ENCODE data around the gene DNAJC7. TPM values are rescaled to one million over a fixed set of nuclear protein-coding genes. Genes with fewer than 3 reads are reported as not detected.

The DNAJC7 gene
- total RNA-seq, 1 donor from 2014 or later: 82.0 TPM

DNA sequence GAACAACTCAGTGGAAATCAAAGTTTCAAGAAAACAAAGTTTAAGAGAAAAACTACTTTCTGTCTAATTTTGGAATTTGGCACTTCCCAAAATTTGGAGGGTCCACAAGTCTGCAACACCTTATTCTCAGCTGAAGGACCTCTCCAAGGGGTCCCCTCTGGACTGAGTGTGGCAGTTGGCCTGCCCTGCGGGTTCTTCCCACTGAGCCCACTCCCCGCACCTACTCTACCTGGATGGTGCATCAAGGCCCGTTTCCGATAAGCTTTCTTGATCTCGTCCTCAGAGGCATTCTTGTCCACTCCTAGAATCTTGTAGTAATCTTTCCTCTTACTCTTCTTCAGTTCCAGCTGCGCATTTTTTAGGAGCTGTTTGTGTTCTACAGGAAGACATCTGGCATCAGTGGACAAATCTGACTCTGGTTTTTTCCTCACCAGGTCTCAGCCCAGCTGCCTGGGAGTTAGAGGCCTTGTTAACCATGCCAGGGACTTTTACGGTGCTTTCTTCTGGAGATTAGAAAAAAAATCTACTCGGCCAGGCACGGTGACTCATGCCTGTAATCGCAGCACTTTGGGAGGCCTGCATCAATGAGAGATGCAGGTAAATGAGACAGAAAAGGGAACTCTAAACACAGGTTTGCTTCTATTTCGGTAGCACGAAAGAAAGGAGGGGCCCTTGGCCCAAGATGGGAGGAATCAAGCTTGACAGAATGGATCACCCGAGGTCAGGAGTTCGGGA is 35.0 kb downstream of the DNAJC7 start:
- Histone ChIP-seq H3K27ac (no peak overlapping the region), H3K4me3 (no peak overlapping the region), H3K27me3 (ENCODE audit: low read depth) (no peaks in the 10 kb centered on the region), H3K4me1 (no peaks in the 10 kb centered on the region), H3K36me3 (peaks cover 96% of the 10 kb centered on the region), H3K9me3 (no peaks in the 10 kb centered on the region)
- no peak for TF ChIP-seq CTCF (IDR thresholded peaks at IDR 0.05)
- DNase-seq (no peak), ATAC-seq (no peak)
- intact Hi-C loops (cut with DNase I): no loop called here

DNA sequence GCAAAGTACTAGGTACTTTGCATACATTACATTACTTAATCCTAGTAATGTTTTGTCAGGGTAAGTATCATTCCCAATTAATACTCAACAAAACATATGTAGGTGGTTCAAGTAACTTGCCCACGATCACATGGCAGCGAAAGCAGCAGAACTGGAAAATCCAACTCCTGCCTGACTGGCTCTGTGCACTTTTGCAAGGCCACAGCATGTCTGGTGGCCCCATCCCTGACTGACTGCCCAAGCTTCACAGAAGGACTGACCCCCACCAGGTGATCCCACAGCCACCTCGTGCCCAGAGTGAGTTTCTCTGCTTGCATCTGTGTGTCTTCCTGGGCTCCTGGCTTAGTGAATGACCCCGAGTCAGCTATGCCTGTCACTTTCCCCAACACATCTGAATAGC is 39.2 kb downstream of the DNAJC7 start:
- TF ChIP-seq CTCF (IDR thresholded peaks at IDR 0.05): no peak
- Histone ChIP-seq H3K9me3 (no peaks in the 10 kb centered on the region), H3K36me3 (peaks cover 96% of the 10 kb centered on the region), H3K27ac (no peak overlapping the region), H3K4me1 (peaks cover 6% of the 10 kb centered on the region), H3K4me3 (no peak overlapping the region), H3K27me3 (ENCODE audit: low read depth) (no peaks in the 10 kb centered on the region)
- ATAC-seq (no peak), DNase-seq (no peak)
- intact Hi-C loops (cut with DNase I): no loop called here

- Histone ChIP-seq H3K36me3 (peaks cover 94% of the 10 kb centered on the region), H3K4me3 (no peak overlapping the region), H3K27ac (no peak overlapping the region), H3K9me3 (no peaks in the 10 kb centered on the region), H3K27me3 (ENCODE audit: low read depth) (no peaks in the 10 kb centered on the region), H3K4me1 (peaks cover 7% of the 10 kb centered on the region)
- DNase-seq: peak; percentile 19
- no peak for ATAC-seq
- no peak for TF ChIP-seq CTCF (IDR thresholded peaks at IDR 0.05)
- intact Hi-C loops (cut with DNase I): no loop called here
Measured at GRCh38 chr17:41976142-41976768, 41.0 kb downstream of the DNAJC7 start.

- no peak for TF ChIP-seq CTCF (IDR thresholded peaks at IDR 0.05)
- DNase-seq (peak; percentile 10), ATAC-seq (no peak)
- peaks cover 12% of the 10 kb centered on the region for H3K4me1 ChIP-seq
- intact Hi-C loops (cut with DNase I): no loop called here
- no peaks in the 10 kb centered on the region for H3K27me3 ChIP-seq (ENCODE audit: low read depth)
- H3K27ac ChIP-seq: no peak overlapping the region
- H3K9me3 ChIP-seq: no peaks in the 10 kb centered on the region
- peaks cover 85% of the 10 kb centered on the region for H3K36me3 ChIP-seq
- H3K4me3 ChIP-seq: no peak overlapping the region
Measured at GRCh38 chr17:41975099-41976083, 41.8 kb downstream of the DNAJC7 start.

GRCh38 chr17:41974658-41975057 is 42.6 kb downstream of the DNAJC7 start:
- Histone ChIP-seq H3K9me3 (no peaks in the 10 kb centered on the region), H3K27me3 (ENCODE audit: low read depth) (no peaks in the 10 kb centered on the region), H3K27ac (no peak overlapping the region), H3K36me3 (peaks cover 79% of the 10 kb centered on the region), H3K4me1 (peaks cover 12% of the 10 kb centered on the region), H3K4me3 (no peak overlapping the region)
- peak in 1 of 2 donors; percentile 3 for ATAC-seq
- intact Hi-C loops (cut with DNase I): no loop called here
- no peak for TF ChIP-seq CTCF (IDR thresholded peaks at IDR 0.05)
- DNase-seq: no peak
